Transverse colon (tissue), 4 donors: ENCODE data around the gene EHD3. TPM values are rescaled to one million over a fixed set of nuclear protein-coding genes. Genes with fewer than 3 reads are reported as not detected.

Source experiments
- DNase-seq: peaks from one replicate; pipeline ENCODE4 v3.0.0-alpha.2; 2019
- H3K27ac ChIP-seq, 4 donors: fragments of 200-600 bp; sonication (generic); 2 replicates each; pipeline ENCODE4 v1.5.1; 2016 to 2018; ENCODE audit warnings: inconsistent platforms in 4 of 4
- H3K27me3 ChIP-seq: fragments of 200-600 bp; sonication (generic); 2 replicates; pipeline ENCODE4 v1.5.1; 2017; ENCODE audit warnings: inconsistent platforms
- H3K36me3 ChIP-seq, 4 donors: fragments of 200-600 bp; sonication (generic); 2 replicates each; pipeline ENCODE4 v1.5.1; 2017 to 2019; ENCODE audit warnings: inconsistent platforms in 4 of 4
- H3K4me1 ChIP-seq, 4 donors: fragments of 200-600 bp; sonication (generic); 2 replicates each; pipeline ENCODE4 v1.5.1; 2017 to 2020; ENCODE audit warnings: inconsistent platforms in 4 of 4
- H3K4me3 ChIP-seq, 4 donors: fragments of 200-600 bp; sonication (generic); 1 replicate in 1 of 4; 2 replicates in 3 of 4; pipeline versions ENCODE4 v1.5.1 to v1.6.1; 2017 to 2019; ENCODE audit warnings: inconsistent platforms in 4 of 4
- H3K9me3 ChIP-seq, 2 donors: fragments of 200-600 bp; sonication (generic); 2 replicates each; pipeline ENCODE4 v1.5.1; 2017 to 2019; ENCODE audit warnings: inconsistent platforms in 2 of 2
- CTCF ChIP-seq, 5 experiments: fragments of 200-600 bp in 3 of 5; fragments of 450-650 bp in 2 of 5; sonication (generic) in 3 of 5; IDR thresholded peaks; 1 replicate in 2 of 5; 2 replicates in 3 of 5; pipeline ENCODE4 v1.5.1; 2016 to 2017; ENCODE audit warnings: antibody characterized with exemption in 5 of 5, inconsistent platforms in 3 of 5, mild to moderate bottlenecking in 2 of 5, moderate library complexity in 1 of 5
- EP300 ChIP-seq: sonication (generic); formaldehyde crosslinking; IDR thresholded peaks from one replicate; pipeline ENCODE4 v1.6.1; 2017; ENCODE audit warnings: antibody characterized with exemption, low read depth
- POLR2A ChIP-seq: fragments of 450-650 bp; IDR thresholded peaks from one replicate; pipeline ENCODE4 v1.6.1; 2016; ENCODE audit warnings: antibody characterized with exemption, mild to moderate bottlenecking, moderate library complexity
- POLR2AphosphoS5 ChIP-seq, 3 donors: sonication (generic); formaldehyde crosslinking; IDR thresholded peaks; one replicate each; pipeline ENCODE4 v1.6.1; 2016; ENCODE audit warnings: antibody characterized with exemption in 3 of 3
- WGBS, 2 donors: methylation state at CpG; one replicate each; pipeline ENCODE4 v1.1.5; 2018; ENCODE audit warnings: low coverage in 1 of 2; 5-methylcytosine and 5-hydroxymethylcytosine counted together
- in situ Hi-C, 4 donors: fragments of 200-750 bp; cut with MboI; loops; one replicate each; pipeline versions ENCODE4 v1.15.0 to v1.15.1; 2017; ENCODE audit warnings: low sequenced_read_pairs in 3 of 4, low pct_ligation_motif_present in 1 of 4, low pct_unique_long_range_greater_than_20kb in 1 of 4
- intact Hi-C: fragments of 100-400 bp; cut with DNase I; formaldehyde crosslinking; loops from one replicate; pipeline ENCODE4 v1.15.1; 2023; ENCODE audit warnings: low total_unique reads
- total RNA-seq, 4 donors: library from RNA; depleted of rRNA; stranded (reverse); fragments of >200 nt; gene quantifications; one replicate each; pipeline ENCODE4 v1.1.0, GENCODE V29; 2016

The EHD3 gene
- total RNA-seq, 4 donors from 2014 or later = 1.2 to 10.1 (median 3.6) TPM

- in situ Hi-C loops = no loop called here
- Histone ChIP-seq H3K27me3 (no peaks in the 10 kb centered on the region), H3K9me3 (no peaks in the 10 kb centered on the region), H3K27ac (no peak overlapping the region), H3K4me1 (peaks cover 0 to 11% (median 0%) of the 10 kb centered on the region in 4 donors), H3K4me3 (no peak overlapping the region), H3K36me3 (no peaks in the 10 kb centered on the region)
- TF ChIP-seq CTCF (IDR thresholded peaks at IDR 0.05) (no peak), POLR2A (no peak), EP300 (no peak), POLR2AphosphoS5 (IDR thresholded peaks at IDR 0.05) (no peak)
- intact Hi-C loops = no loop called here
- DNase-seq = no peak
- WGBS, 2 donors = 65% methylated on average over 5 of the region's 5 CpGs; no CpG with 5 or more reads in 1 of the 2 donors
Measured at GRCh38 chr2:31216734-31217133, 17.2 kb upstream of the EHD3 start.

DNA sequence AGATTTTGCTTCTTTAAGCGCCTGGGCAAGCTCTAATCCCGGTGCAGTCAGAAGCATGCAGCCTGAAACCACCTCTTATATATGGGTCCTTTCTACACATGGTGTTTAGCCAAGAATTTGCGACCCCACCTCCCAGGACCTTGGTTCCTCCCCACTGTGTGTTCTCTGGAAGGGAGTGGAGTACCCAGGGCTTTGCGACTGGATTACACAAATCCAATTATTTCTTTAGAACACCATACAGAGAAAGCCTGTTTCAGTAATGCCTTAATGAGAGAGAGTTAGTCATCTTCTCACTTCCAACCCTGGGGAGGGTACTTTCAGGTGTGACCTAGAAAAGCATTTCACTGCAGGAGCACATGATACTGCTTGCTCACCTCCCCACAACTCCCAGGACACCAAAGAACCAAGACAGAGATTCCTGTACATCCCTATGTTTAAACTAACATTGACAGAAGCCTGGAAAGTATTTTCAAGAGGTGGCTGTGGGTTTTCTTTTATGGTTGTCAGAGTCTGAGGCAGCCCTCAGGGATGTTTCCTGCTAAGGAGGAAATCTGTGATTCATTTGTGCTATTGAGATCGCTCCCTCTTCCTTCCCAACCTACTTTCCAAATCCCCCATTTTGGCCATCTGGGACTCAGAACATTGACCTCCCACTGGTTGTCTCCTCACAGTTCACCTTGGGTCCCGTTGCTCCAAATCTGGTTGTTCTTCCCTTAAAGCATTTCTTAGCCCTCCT is 16.3 kb upstream of the EHD3 start, which contains the start of gene CAPN14:
Gene CAPN14, minus strand, starts transcription at position 51 of the 736 bp plus-strand sequence. CDS start 12,068 bp downstream, outside the sequence.
- Histone ChIP-seq H3K4me3 (no peak within 1 kb of the TSS), H3K27me3 (no peaks in the 10 kb centered on the region), H3K27ac (no peak within 1 kb of the TSS), H3K9me3 (no peaks in the 10 kb centered on the region), H3K36me3 (no peaks in the 10 kb centered on the region), H3K4me1 (peaks cover 0 to 11% (median 0%) of the 10 kb centered on the region in 4 donors)
- in situ Hi-C loops = no loop called here
- intact Hi-C loops = no loop called here
- 67 to 72% methylated on average over 3 to 6 of the region's 6 CpGs for WGBS, 2 donors
- TF ChIP-seq POLR2A (no peak), POLR2AphosphoS5 (IDR thresholded peaks at IDR 0.05) (no peak), EP300 (no peak), CTCF (IDR thresholded peaks at IDR 0.05) (no peak)
- no peak for DNase-seq

GRCh38 chr2:31219131-31219969 is 14.6 kb upstream of the EHD3 start:
- Histone ChIP-seq H3K27me3 (peaks cover 4% of the 10 kb centered on the region), H3K27ac (peak overlapping the region in 3 of 4 donors; percentile 24 to 41 (median 39)), H3K4me3 (no peak overlapping the region), H3K9me3 (no peaks in the 10 kb centered on the region), H3K36me3 (no peaks in the 10 kb centered on the region), H3K4me1 (peaks cover 0 to 11% (median 0%) of the 10 kb centered on the region in 4 donors)
- in situ Hi-C loops = no loop called here
- no peak for DNase-seq
- TF ChIP-seq CTCF (IDR thresholded peaks at IDR 0.05) (no peak), POLR2AphosphoS5 (IDR thresholded peaks at IDR 0.05) (no peak), POLR2A (no peak), EP300 (no peak)
- 54 to 59% methylated on average over 7 to 11 of the region's 11 CpGs for WGBS, 2 donors
- intact Hi-C loops = no loop called here

- DNase-seq = no peak
- intact Hi-C loops (no loop called here), in situ Hi-C loops (no loop called here)
- Histone ChIP-seq H3K27me3 (peaks cover 12% of the 10 kb centered on the region), H3K4me1 (peaks cover 0 to 11% (median 0%) of the 10 kb centered on the region in 4 donors), H3K4me3 (no peak overlapping the region), H3K9me3 (no peaks in the 10 kb centered on the region), H3K36me3 (no peaks in the 10 kb centered on the region), H3K27ac (no peak overlapping the region)
- TF ChIP-seq CTCF (IDR thresholded peaks at IDR 0.05) (no peak), EP300 (no peak), POLR2A (no peak), POLR2AphosphoS5 (IDR thresholded peaks at IDR 0.05) (no peak)
- 37 to 63% methylated on average over 6 of the region's 6 CpGs for WGBS, 2 donors
Measured at GRCh38 chr2:31221544-31221943, 12.4 kb upstream of the EHD3 start.
